PC-3 (cell line): ENCODE measurements around the gene MORC1. TPM values are rescaled to one million over a fixed set of nuclear protein-coding genes. Genes with fewer than 3 reads are reported as not detected.

Source experiments
- ATAC-seq: fragments of 200-7000 bp; cut with Tn5 transposase; 2 replicates; pipeline ENCODE4 v1.9.1; 2020; ENCODE audit warnings: mild to moderate bottlenecking, moderate library complexity
- BruUV-seq: library from RNA; stranded (reverse); fragments of 400-500 nt; replicated peaks from 2 replicates; lab custom pipeline; 2021; lab: Mats Ljungman, UMichigan
- CTCF ChIA-PET: fragments of 300-600 bp; sonication (Branson Sonifier 250); formaldehyde crosslinking; loops from one replicate; lab custom pipeline; 2022; ENCODE audit warnings: antibody characterized with exemption; lab: Charles Lee
- POLR2A ChIA-PET: fragments of 300-600 bp; sonication (Branson Sonifier 250); formaldehyde crosslinking; loops from one replicate; lab custom pipeline; 2022; ENCODE audit warnings: antibody characterized with exemption; ENCODE audit not compliant: unreplicated experiment; lab: Charles Lee
- DNase-seq: peaks from one replicate; pipeline ENCODE4 v3.0.0-alpha.2; 2015
- H2AFZ ChIP-seq: fragments of 300-600 bp; sonication (generic); 2 replicates; pipeline ENCODE4 v1.6.0; 2016; ENCODE audit warnings: antibody characterized with exemption, low read length
- H3F3A ChIP-seq: fragments of 300-600 bp; sonication (generic); one replicate; pipeline ENCODE4 v1.6.0; 2017; ENCODE audit warnings: antibody characterized with exemption, low read length, control low read depth, mild to moderate bottlenecking; ENCODE audit not compliant: unreplicated experiment
- H3K27ac ChIP-seq: fragments of 300-600 bp; sonication (generic); 2 replicates; pipeline ENCODE4 v1.5.1; 2016; ENCODE audit warnings: mild to moderate bottlenecking, low read length
- H3K27me3 ChIP-seq: fragments of 300-600 bp; sonication (generic); 2 replicates; pipeline ENCODE4 v1.6.1; 2016; ENCODE audit warnings: low read length, mixed read lengths
- H3K36me3 ChIP-seq: fragments of 300-600 bp; sonication (generic); 2 replicates; pipeline ENCODE4 v1.6.1; 2016; ENCODE audit warnings: low read depth, mixed run types, low read length, mixed read lengths
- H3K4me1 ChIP-seq: fragments of 300-600 bp; sonication (generic); 2 replicates; pipeline ENCODE4 v1.5.1; 2016; ENCODE audit warnings: low read length; ENCODE audit not compliant: insufficient read depth
- H3K4me2 ChIP-seq: fragments of 300-600 bp; sonication (generic); 2 replicates; pipeline ENCODE4 v1.6.0; 2016; ENCODE audit warnings: low read length
- H3K4me3 ChIP-seq: fragments of 300-600 bp; sonication (generic); 2 replicates; pipeline ENCODE4 v1.5.1; 2016; ENCODE audit warnings: mild to moderate bottlenecking, low read length, mixed read lengths
- H3K79me2 ChIP-seq: fragments of 300-600 bp; sonication (generic); 2 replicates; pipeline ENCODE4 v1.6.1; 2017; ENCODE audit warnings: low read length, mixed read lengths
- H3K9ac ChIP-seq: fragments of 300-600 bp; sonication (generic); 2 replicates; pipeline ENCODE4 v1.6.0; 2016; ENCODE audit warnings: mild to moderate bottlenecking, low read length
- H3K9me2 ChIP-seq: fragments of 300-600 bp; sonication (generic); replicated peaks from 2 replicates; pipeline ENCODE4 v1.6.1; 2016; ENCODE audit warnings: mixed run types, low read length, mixed read lengths
- H3K9me3 ChIP-seq: fragments of 300-600 bp; sonication (generic); 2 replicates; pipeline ENCODE4 v1.6.1; 2016; ENCODE audit warnings: low read length, mixed read lengths
- H4K20me1 ChIP-seq: fragments of 300-600 bp; sonication (generic); 2 replicates; pipeline ENCODE4 v1.6.1; 2016; ENCODE audit warnings: low read length, mixed read lengths
- CTCF ChIP-seq: fragments of 300-600 bp; sonication (generic); conservative IDR thresholded peaks from 2 replicates; pipeline ENCODE4 v1.5.1; 2017; ENCODE audit warnings: antibody characterized with exemption, low read depth, mild to moderate bottlenecking, low read length
- EZH2 ChIP-seq: fragments of 300-600 bp; sonication (generic); IDR thresholded peaks from one replicate; pipeline ENCODE4 v1.6.1; 2017; ENCODE audit warnings: antibody characterized with exemption, mild to moderate bottlenecking, low read length; ENCODE audit not compliant: unreplicated experiment
- EZH2phosphoT487 ChIP-seq: fragments of 300-600 bp; sonication (generic); IDR thresholded peaks from 2 replicates; pipeline ENCODE4 v1.6.1; 2018; ENCODE audit warnings: mild to moderate bottlenecking, antibody characterized with exemption, low read length, borderline replicate concordance
- intact Hi-C: fragments of 100-400 bp; cut with micrococcal nuclease; formaldehyde crosslinking; loops from 2 replicates; pipeline ENCODE4 v1.9.0; 2023
- total RNA-seq: library from RNA; depleted of rRNA; stranded (reverse); fragments of >200 nt; gene quantifications from 2 replicates; pipeline ENCODE4 v1.2.3, GENCODE V29; 2014

Gene MORC1
- total RNA-seq, 1 experiment from 2014 or later: not detected

- ATAC-seq: no peak
- H3K4me2 ChIP-seq: no peak overlapping the region
- H4K20me1 ChIP-seq: no peaks in the 10 kb centered on the region
- H3K9ac ChIP-seq: no peak overlapping the region
- H3K4me3 ChIP-seq: no peak overlapping the region
- intact Hi-C loops: no loop called here
- H3K79me2 ChIP-seq: no peaks in the 10 kb centered on the region
- H3K9me2 ChIP-seq: no peaks in the 10 kb centered on the region
- TF ChIP-seq EZH2phosphoT487: no peak
- TF ChIP-seq EZH2: no peak
- no peak for TF ChIP-seq CTCF
- no peaks in the 10 kb centered on the region for H3K36me3 ChIP-seq
- no peaks in the 10 kb centered on the region for H3F3A ChIP-seq
- DNase-seq: no peak
- no peak overlapping the region for H2AFZ ChIP-seq
- BruUV-seq: no TSS peak
- H3K27ac ChIP-seq: no peak overlapping the region
- CTCF ChIA-PET: interaction anchor here (1.9 kb wide), 1 partner anchor 47 kb away, joined by 4 read pairs; no protein-coding TSS in a partner anchor
- POLR2A ChIA-PET: no interaction called here
- no peaks in the 10 kb centered on the region for H3K4me1 ChIP-seq
- H3K27me3 ChIP-seq: peaks cover 52% of the 10 kb centered on the region
- H3K9me3 ChIP-seq: no peaks in the 10 kb centered on the region
Measured at GRCh38 chr3:109070211-109070610, 47.7 kb downstream of the MORC1 start.

- Histone ChIP-seq H3K36me3 (no peaks in the 10 kb centered on the region), H3K9me3 (no peaks in the 10 kb centered on the region), H2AFZ (no peak overlapping the region), H3K27ac (no peak overlapping the region), H4K20me1 (no peaks in the 10 kb centered on the region), H3K4me1 (no peaks in the 10 kb centered on the region), H3K27me3 (peaks cover 46% of the 10 kb centered on the region), H3K79me2 (no peaks in the 10 kb centered on the region), H3K9ac (no peak overlapping the region), H3K4me2 (no peak overlapping the region), H3K4me3 (no peak overlapping the region), H3K9me2 (no peaks in the 10 kb centered on the region), H3F3A (no peaks in the 10 kb centered on the region)
- DNase-seq (no peak), ATAC-seq (no peak)
- ChIA-PET POLR2A (no interaction called here), CTCF (no interaction called here)
- TF ChIP-seq EZH2phosphoT487 (no peak), CTCF (no peak), EZH2 (no peak)
- no TSS peak for BruUV-seq
- intact Hi-C loops: no loop called here
Measured at GRCh38 chr3:109066864-109067263, 51.1 kb downstream of the MORC1 start.

- CTCF ChIA-PET: interaction anchor here (0.6 kb wide), 1 partner anchor 339 kb away, joined by 5 read pairs; no protein-coding TSS in a partner anchor
- Histone ChIP-seq H3K27me3 (peaks cover 68% of the 10 kb centered on the region), H3K9me3 (no peaks in the 10 kb centered on the region), H3K4me2 (0 out of 2 replicates have a peak overlapping the region, but pooled peaks have one; percentile 13), H3K79me2 (no peaks in the 10 kb centered on the region), H3K9ac (no peak overlapping the region), H3K27ac (no peak overlapping the region), H3K36me3 (no peaks in the 10 kb centered on the region), H2AFZ (no peak overlapping the region), H3K9me2 (no peaks in the 10 kb centered on the region), H3K4me3 (no peak overlapping the region), H3K4me1 (no peaks in the 10 kb centered on the region), H3F3A (no peaks in the 10 kb centered on the region), H4K20me1 (no peaks in the 10 kb centered on the region)
- no TSS peak for BruUV-seq
- ATAC-seq: no peak
- no peak for TF ChIP-seq EZH2phosphoT487
- TF ChIP-seq EZH2: no peak
- TF ChIP-seq CTCF: no peak
- POLR2A ChIA-PET: no interaction called here
- intact Hi-C loops: no loop called here
- no peak for DNase-seq
Measured at GRCh38 chr3:109059264-109059663, 58.7 kb downstream of the MORC1 start.
